Measurements from ENCODE around the gene SNCB. TPM values are rescaled to one million over a fixed set of nuclear protein-coding genes. Genes with fewer than 3 reads are reported as not detected.
A peak's percentile ranks its signal among the peaks of the same experiment; 100 is the strongest.

The SNCB gene
- total RNA-seq: not detected
- not detected for polyA plus RNA-seq (ENCODE audit: insufficient read depth, low read depth, low replicate concordance)
- long read RNA-seq, donor 1: 0 reads
- long read RNA-seq, donor 2: 0 reads
- long read RNA-seq, donor 3: 0 reads
- long read RNA-seq, donor 4: 0 reads
- long read RNA-seq, donor 5: 0 reads
- long read RNA-seq, donor 6: 0 reads
- long read RNA-seq, donor 7: 0 reads
- long read RNA-seq, donor 8: 0 reads
- long read RNA-seq, donor 9: 0 reads
- long read RNA-seq, donor 10: 0 reads

DNA sequence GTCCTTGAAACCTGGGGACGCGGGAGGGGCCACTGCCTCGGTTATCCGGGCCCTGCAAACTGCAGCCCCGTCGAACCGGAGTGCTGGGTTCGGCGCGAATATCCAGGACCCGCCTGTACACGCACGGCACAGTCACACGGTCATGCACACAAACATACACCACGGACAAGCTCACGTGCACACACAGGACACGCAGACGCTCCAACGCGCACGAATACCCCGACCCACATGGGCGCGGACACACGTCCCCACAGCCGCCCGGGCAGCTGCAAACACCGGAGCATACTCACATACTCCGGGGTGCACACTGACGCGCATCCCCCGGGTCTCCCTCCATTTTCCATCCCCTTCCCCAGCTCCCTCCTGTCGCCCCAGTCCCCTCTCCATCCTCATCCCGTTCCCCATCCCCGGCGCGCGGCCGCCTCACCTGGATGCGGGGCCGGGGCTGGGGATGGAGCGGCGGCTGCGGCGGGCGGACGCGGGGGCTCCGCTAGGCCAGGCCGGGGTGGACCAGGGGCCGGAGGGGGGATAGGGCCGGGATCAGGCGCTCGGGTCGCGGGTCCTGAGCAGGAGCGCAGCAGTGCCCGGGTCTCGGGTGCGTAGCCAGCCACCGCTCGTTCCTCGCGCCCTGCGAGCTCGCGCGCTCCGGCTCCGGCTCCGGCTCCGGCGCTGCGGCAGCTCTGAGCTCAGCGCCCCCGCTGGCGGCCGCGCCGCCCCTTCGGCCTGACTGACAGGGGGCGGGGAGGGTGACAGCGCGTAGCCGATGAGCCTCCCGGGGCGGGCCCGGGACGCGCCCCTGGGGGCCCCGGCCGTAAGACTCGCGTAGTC, at the start of gene SNCB, which contains the start of gene EIF4E1B:
TSS of gene SNCB (minus strand) at position 682 of the 828 bp plus-strand sequence. CDS start 880 bp downstream, outside the sequence.
TSS of gene EIF4E1B (plus strand) at position 823 of the 828 bp plus-strand sequence. CDS start 12,113 bp downstream, outside the sequence.
- DNase-seq (peak in 4 of 5 donors; percentile 55 to 76 (median 70)), FAIRE-seq (no peak)
- intact Hi-C loops (cut with DNase I): no loop called here
- Histone ChIP-seq H3K27me3 (ENCODE audit: control insufficient read depth, insufficient read depth, low read length) (peaks cover 32% of the 10 kb centered on the region), H3K4me1 (ENCODE audit: control insufficient read depth in 2 of 3, insufficient read depth in 2 of 3, low read depth in 1 of 3, low read length in 3 of 3) (peaks cover 0 to 7% (median 0%) of the 10 kb centered on the region in 3 donors), H3K9me3 (ENCODE audit: control insufficient read depth in 2 of 3, insufficient read depth in 1 of 3, low read length in 3 of 3) (no peaks in the 10 kb centered on the region), H3K9ac (ENCODE audit: low read length in 3 of 3) (no peak within 1 kb of the TSS), H3K4me3 (ENCODE audit: low read length in 3 of 3) (peak within 1 kb of the TSS in 1 of 3 donors; percentile 41), H3K36me3 (ENCODE audit: control insufficient read depth in 2 of 3, insufficient read depth in 3 of 3, low read length in 3 of 3) (no peaks in the 10 kb centered on the region), H3K27ac (ENCODE audit: low read depth in 2 of 2, low read length in 2 of 2) (no peak within 1 kb of the TSS)
- TF ChIP-seq, protein P1, sequence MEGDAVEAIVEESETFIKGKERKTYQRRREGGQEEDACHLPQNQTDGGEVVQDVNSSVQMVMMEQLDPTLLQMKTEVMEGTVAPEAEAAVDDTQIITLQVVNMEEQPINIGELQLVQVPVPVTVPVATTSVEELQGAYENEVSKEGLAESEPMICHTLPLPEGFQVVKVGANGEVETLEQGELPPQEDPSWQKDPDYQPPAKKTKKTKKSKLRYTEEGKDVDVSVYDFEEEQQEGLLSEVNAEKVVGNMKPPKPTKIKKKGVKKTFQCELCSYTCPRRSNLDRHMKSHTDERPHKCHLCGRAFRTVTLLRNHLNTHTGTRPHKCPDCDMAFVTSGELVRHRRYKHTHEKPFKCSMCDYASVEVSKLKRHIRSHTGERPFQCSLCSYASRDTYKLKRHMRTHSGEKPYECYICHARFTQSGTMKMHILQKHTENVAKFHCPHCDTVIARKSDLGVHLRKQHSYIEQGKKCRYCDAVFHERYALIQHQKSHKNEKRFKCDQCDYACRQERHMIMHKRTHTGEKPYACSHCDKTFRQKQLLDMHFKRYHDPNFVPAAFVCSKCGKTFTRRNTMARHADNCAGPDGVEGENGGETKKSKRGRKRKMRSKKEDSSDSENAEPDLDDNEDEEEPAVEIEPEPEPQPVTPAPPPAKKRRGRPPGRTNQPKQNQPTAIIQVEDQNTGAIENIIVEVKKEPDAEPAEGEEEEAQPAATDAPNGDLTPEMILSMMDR (IDR thresholded peaks at IDR 0.05; ENCODE audit: borderline replicate concordance, extremely low read depth, insufficient read depth): no peak

DNA sequence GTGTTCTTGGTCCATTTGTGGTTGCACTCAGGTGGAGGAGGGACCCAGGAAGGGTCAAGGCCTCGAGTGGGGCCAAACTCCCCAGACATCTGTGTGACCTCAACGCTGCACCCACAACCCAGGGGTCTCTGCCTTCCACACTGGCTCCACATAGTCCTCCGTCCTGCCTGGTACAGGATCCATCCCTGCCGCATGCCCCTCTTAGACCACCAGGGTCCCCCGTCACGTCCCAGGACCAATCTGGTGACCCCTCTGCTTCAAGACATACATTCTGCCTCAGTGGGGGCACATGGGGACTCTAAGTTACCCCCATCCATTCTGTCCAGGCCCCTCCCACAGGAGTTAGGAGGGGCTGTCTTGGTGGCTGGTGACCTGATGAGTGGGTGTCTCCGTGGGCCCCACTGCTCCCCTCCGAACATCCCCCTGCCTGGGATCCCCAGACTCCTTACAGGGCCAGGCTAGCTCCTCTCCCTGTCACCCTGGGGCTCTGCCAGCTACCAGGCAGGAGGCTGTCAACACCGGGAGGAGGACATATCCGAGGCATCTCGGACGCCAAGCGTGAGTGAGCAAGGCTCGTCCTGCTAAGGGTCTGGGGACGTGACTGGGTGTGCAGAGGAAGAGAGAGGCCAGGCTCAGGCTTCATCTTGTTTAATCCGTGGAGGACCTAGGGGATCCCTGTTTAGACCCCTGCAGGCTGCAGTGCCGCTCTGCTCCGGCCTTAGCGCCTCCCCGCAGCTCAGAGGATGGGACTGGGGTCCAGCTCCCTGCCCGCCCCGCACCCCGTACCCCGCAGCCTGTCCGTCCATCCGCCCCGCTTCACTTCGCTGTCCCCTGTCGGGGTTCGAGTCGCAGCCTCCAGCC, 49.3 kb upstream of the SNCB start:
- peak in 1 of 5 donors; percentile 44 for DNase-seq
- Histone ChIP-seq H3K36me3 (ENCODE audit: control insufficient read depth in 2 of 3, insufficient read depth in 3 of 3, low read length in 3 of 3) (no peaks in the 10 kb centered on the region), H3K27me3 (ENCODE audit: control insufficient read depth, insufficient read depth, low read length) (peaks cover 2% of the 10 kb centered on the region), H3K4me1 (ENCODE audit: control insufficient read depth in 2 of 3, insufficient read depth in 2 of 3, low read depth in 1 of 3, low read length in 3 of 3) (peaks cover 0 to 8% (median 2%) of the 10 kb centered on the region in 3 donors), H3K9me3 (ENCODE audit: control insufficient read depth in 2 of 3, insufficient read depth in 1 of 3, low read length in 3 of 3) (no peaks in the 10 kb centered on the region), H3K9ac (ENCODE audit: low read length in 3 of 3) (no peak overlapping the region), H3K4me3 (ENCODE audit: low read length in 3 of 3) (no peak overlapping the region), H3K27ac (ENCODE audit: low read depth in 2 of 2, low read length in 2 of 2) (no peak overlapping the region)
- TF ChIP-seq, protein P1 (IDR thresholded peaks at IDR 0.05; ENCODE audit: borderline replicate concordance, extremely low read depth, insufficient read depth): no peak
- FAIRE-seq: no peak
- intact Hi-C loops (cut with DNase I): no loop called here

DNA sequence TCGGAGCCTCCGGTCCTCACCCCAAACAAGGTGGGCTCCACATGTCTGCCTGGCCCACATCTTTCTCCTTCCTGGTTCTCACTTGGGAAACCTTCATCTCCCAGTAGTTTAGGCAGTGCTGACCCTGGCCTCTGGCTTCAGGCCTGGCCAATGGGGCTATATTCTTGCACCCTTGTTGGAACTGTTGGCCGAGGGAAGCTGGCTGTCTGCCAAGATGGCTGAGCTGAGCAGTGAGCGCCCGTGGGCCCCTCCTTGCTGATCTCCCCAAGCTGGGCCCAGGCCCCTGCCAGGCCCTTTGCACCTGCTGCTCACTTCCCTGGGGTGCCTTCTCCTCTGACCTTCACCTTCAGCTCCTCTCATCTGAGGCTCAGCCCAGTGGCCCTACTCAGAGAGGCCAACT, 48.2 kb upstream of the SNCB start:
- Histone ChIP-seq H3K4me1 (ENCODE audit: control insufficient read depth in 2 of 3, insufficient read depth in 2 of 3, low read depth in 1 of 3, low read length in 3 of 3) (peaks cover 0 to 8% (median 2%) of the 10 kb centered on the region in 3 donors), H3K9ac (ENCODE audit: low read length in 3 of 3) (no peak overlapping the region), H3K4me3 (ENCODE audit: low read length in 3 of 3) (no peak overlapping the region), H3K27ac (ENCODE audit: low read depth in 2 of 2, low read length in 2 of 2) (no peak overlapping the region), H3K9me3 (ENCODE audit: control insufficient read depth in 2 of 3, insufficient read depth in 1 of 3, low read length in 3 of 3) (no peaks in the 10 kb centered on the region), H3K27me3 (ENCODE audit: control insufficient read depth, insufficient read depth, low read length) (peaks cover 2% of the 10 kb centered on the region), H3K36me3 (ENCODE audit: control insufficient read depth in 2 of 3, insufficient read depth in 3 of 3, low read length in 3 of 3) (no peaks in the 10 kb centered on the region)
- FAIRE-seq (no peak), DNase-seq (no peak)
- intact Hi-C loops (cut with DNase I): no loop called here
- TF ChIP-seq, protein P1 (IDR thresholded peaks at IDR 0.05; ENCODE audit: borderline replicate concordance, extremely low read depth, insufficient read depth): no peak

Measured in kidney (tissue), 22 donors.